Lower lobe of right lung (tissue), 2 donors: Measurements from ENCODE around the gene RGS11. TPM values are rescaled to one million over a fixed set of nuclear protein-coding genes. Genes with fewer than 3 reads are reported as not detected.

ENCODE experiments used
- ATAC-seq, 2 donors: fragments of 200-7000 bp; cut with Tn5 transposase; one replicate each; pipeline ENCODE4 v1.9.1; 2020 to 2022; ENCODE audit warnings: mild to moderate bottlenecking in 2 of 2, moderate library complexity in 2 of 2
- DNase-seq: peaks from one replicate; pipeline ENCODE4 v3.0.0-alpha.2; 2020
- H3K27ac ChIP-seq: fragments of 200-600 bp; one replicate; pipeline ENCODE4 v1.8.0; 2022
- H3K27me3 ChIP-seq: fragments of 200-600 bp; one replicate; pipeline ENCODE4 v1.8.0; 2022; ENCODE audit warnings: low read depth
- H3K36me3 ChIP-seq: fragments of 200-600 bp; one replicate; pipeline ENCODE4 v1.8.0; 2022; ENCODE audit warnings: mild to moderate bottlenecking
- H3K4me1 ChIP-seq: fragments of 200-600 bp; one replicate; pipeline ENCODE4 v1.8.0; 2022
- H3K4me3 ChIP-seq: fragments of 200-600 bp; one replicate; pipeline ENCODE4 v1.8.0; 2022; ENCODE audit warnings: mild to moderate bottlenecking
- H3K9me3 ChIP-seq: fragments of 200-600 bp; one replicate; pipeline ENCODE4 v1.8.0; 2022
- intact Hi-C: fragments of 100-400 bp; cut with DNase I; formaldehyde crosslinking; loops from one replicate; pipeline ENCODE4 v1.11.0; 2022
- total RNA-seq: library from RNA; stranded (reverse); fragmentation: NEBNext Ultra II Directional; extraction: Animal tissue kit (Norgen Biotek cat#: 25700); gene quantifications from one replicate; pipeline ENCODE4 v1.2.1, GENCODE V29; 2021
- TF ChIP-seq, protein P1 (sequence below): fragments of 200-600 bp; IDR thresholded peaks from one replicate; pipeline ENCODE4 v1.8.0; 2022; ENCODE audit warnings: antibody characterized with exemption, mild to moderate bottlenecking
- donor health status: DM: no; HTN: yes; CAD: no; lungs with severe emphysema.

RGS11 gene
- total RNA-seq, 1 donor from 2014 or later: 8.2 TPM

DNA sequence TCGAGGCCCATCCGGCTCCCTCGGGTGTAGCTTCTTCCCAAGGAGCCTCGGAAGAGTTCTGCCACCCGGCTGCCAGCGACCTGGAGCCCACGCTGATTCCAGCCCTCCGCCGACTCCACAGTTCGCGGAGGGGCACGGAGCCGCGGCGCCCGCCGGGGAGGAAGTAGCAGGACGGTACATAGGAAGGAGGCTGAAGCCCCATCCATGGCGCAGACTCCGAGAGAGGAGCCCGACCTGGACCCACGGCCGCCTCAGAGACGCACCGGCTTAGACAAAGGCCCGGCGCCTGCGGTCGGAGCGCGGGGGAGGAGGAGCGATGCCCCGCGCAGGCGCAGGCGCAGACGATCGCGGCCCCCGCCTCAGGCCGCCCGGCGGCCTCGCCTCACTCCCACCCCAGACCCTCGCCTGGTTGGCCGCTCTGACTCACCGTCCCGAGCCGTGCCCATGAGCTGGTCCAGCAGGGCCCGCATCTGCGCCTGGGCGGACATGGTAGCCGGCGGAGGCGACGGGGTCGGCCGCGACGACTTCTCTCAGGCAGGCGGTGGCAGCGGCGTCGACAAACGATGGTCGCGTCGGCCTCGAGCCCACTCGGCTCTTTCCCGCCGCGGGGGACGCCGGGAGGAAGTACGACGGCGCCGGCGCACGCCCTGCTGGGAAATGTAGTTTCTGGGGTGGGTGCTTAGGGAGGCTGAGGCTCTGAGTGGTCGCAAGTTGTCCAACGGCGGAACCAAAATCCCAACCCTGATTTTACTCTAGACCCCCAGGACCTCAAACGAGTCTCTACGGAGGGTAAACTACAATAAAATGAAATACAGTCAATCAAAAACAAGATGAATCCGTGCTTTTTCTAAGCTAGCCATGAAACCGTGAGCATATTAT lies 46.7 kb downstream of the RGS11 start, which contains the start of gene LUC7L:
TSS of gene LUC7L (minus strand) at position 598 of the 879 bp plus-strand sequence. CDS start at position 488, 110 bp downstream.
- H3K4me3 ChIP-seq: peak within 1 kb of the TSS; percentile 96
- DNase-seq: peak; percentile 93
- TF ChIP-seq, protein P1, sequence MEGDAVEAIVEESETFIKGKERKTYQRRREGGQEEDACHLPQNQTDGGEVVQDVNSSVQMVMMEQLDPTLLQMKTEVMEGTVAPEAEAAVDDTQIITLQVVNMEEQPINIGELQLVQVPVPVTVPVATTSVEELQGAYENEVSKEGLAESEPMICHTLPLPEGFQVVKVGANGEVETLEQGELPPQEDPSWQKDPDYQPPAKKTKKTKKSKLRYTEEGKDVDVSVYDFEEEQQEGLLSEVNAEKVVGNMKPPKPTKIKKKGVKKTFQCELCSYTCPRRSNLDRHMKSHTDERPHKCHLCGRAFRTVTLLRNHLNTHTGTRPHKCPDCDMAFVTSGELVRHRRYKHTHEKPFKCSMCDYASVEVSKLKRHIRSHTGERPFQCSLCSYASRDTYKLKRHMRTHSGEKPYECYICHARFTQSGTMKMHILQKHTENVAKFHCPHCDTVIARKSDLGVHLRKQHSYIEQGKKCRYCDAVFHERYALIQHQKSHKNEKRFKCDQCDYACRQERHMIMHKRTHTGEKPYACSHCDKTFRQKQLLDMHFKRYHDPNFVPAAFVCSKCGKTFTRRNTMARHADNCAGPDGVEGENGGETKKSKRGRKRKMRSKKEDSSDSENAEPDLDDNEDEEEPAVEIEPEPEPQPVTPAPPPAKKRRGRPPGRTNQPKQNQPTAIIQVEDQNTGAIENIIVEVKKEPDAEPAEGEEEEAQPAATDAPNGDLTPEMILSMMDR: no peak
- intact Hi-C loops: no loop called here
- peak within 1 kb of the TSS; percentile 97 for H3K27ac ChIP-seq
- ATAC-seq: peak; percentile 97 to 98
- H3K9me3 ChIP-seq: no peaks in the 10 kb centered on the region
- peaks cover 40% of the 10 kb centered on the region for H3K36me3 ChIP-seq
- no peaks in the 10 kb centered on the region for H3K27me3 ChIP-seq
- peaks cover 26% of the 10 kb centered on the region for H3K4me1 ChIP-seq

DNA sequence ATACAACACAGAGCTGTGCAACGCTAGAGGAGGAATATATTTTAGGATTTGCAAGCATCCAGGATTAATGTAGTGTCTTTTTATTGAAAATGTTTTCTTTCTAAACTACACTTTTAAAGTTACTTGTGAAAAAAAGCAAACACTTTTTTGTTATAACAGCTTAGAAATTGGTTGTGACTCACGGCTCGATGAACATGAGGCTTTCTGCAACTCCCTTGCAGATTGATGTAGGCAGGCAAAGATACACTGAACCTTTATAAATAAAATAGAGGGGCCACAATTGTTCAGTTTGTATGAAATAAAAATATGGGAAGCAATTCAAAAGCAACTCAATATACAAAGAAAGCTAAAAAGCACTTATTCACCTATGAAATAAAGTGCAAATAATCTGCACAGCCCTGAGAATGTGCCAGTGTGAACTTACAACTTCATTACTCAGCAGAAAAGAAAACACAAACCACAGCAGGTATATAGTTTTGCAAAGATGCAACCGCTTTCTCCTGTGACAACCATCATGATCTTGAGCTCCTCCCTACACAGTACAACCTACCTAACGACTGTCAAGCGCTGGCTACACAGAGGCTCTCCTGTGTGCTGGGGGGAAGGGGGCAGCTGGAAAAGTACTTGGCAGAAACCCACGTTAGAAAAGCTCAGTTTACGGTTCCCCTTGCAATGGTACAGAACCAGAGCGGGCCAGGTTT lies 47.4 kb downstream of the RGS11 start:
- ATAC-seq: peak; percentile 7 to 23

DNA sequence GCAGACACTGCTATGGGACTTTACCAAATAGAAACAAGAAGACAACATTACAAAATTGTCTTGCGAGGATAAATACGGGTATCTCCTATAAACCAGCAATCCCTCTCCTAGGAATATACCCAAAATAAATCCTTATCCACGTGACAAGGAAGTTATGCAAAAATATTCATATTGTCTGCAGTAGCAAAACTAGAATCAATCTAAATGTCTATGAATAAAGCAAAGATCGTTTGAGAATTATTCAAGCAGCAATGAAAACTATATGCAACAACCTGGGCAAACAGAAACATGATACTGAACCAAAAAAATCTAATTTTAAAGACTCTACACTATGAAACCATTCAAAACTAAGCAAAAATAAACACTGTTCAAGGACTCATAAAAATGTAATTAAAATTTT lies 55.7 kb downstream of the RGS11 start:
- intact Hi-C loops: no loop called here
- TF ChIP-seq, protein P1: no peak

More for the DNA sequence above, 47.4 kb downstream of the RGS11 start:
- H3K36me3 ChIP-seq: peaks cover 48% of the 10 kb centered on the region
- intact Hi-C loops: no loop called here
- H3K27ac ChIP-seq: peak overlapping the region; percentile 97
- H3K4me3 ChIP-seq: peak overlapping the region; percentile 96
- no peaks in the 10 kb centered on the region for H3K27me3 ChIP-seq
- DNase-seq: no peak
- H3K4me1 ChIP-seq: peaks cover 26% of the 10 kb centered on the region
- TF ChIP-seq, protein P1: no peak
- no peaks in the 10 kb centered on the region for H3K9me3 ChIP-seq

More for the DNA sequence above, 55.7 kb downstream of the RGS11 start:
- Histone ChIP-seq H3K4me3 (no peak overlapping the region), H3K27me3 (no peaks in the 10 kb centered on the region), H3K27ac (no peak overlapping the region), H3K36me3 (peaks cover 100% of the 10 kb centered on the region), H3K9me3 (no peaks in the 10 kb centered on the region), H3K4me1 (no peaks in the 10 kb centered on the region)
- DNase-seq: no peak
- ATAC-seq: no peak

Other genes starting within 250 kb of the RGS11 start
- 12.1 TPM for gene POLR3K, start 222.3 kb downstream of the RGS11 start, total RNA-seq
- gene SNRNP25, start 222.1 kb downstream of the RGS11 start, total RNA-seq: 18.5 TPM
- gene RHBDF1, start 203.3 kb downstream of the RGS11 start, total RNA-seq: 35.9 TPM
- 38.5 TPM for gene MPG, start 197.7 kb downstream of the RGS11 start, total RNA-seq
- gene NPRL3, start 137.3 kb downstream of the RGS11 start, total RNA-seq: 29.1 TPM
- gene HBZ, start 123.3 kb downstream of the RGS11 start, total RNA-seq: not detected
- gene HBM, start 110.0 kb downstream of the RGS11 start, total RNA-seq: not detected
- 232 TPM for gene HBA2, start 103.1 kb downstream of the RGS11 start, total RNA-seq
- gene HBA1, start 99.3 kb downstream of the RGS11 start, total RNA-seq: 217 TPM
- gene HBQ1, start 95.5 kb downstream of the RGS11 start, total RNA-seq: not detected
- gene LUC7L, start 46.5 kb downstream of the RGS11 start, total RNA-seq: 70.9 TPM
- 51.7 TPM for gene FAM234A, start 41.1 kb downstream of the RGS11 start, total RNA-seq
- not detected for gene ARHGDIG, start 4.6 kb upstream of the RGS11 start, total RNA-seq
- gene PDIA2, start 7.2 kb upstream of the RGS11 start, total RNA-seq: not detected
- 22.4 TPM for gene AXIN1, start 76.8 kb upstream of the RGS11 start, total RNA-seq
- 43.4 TPM for gene MRPL28, start 94.6 kb upstream of the RGS11 start, total RNA-seq
- gene PGAP6, start 106.0 kb upstream of the RGS11 start, total RNA-seq: 55.8 TPM
- gene NME4, start 121.3 kb upstream of the RGS11 start, total RNA-seq: 42.3 TPM
- gene DECR2, start 125.9 kb upstream of the RGS11 start, total RNA-seq: 10.1 TPM
- 32.2 TPM for gene RAB11FIP3, start 149.7 kb upstream of the RGS11 start, total RNA-seq